Stimulated activated memory B cell treated with anti-CD40 and anti-IgM and Interleukin-4, amounts not matched to agents 10 μg/mL and 1 μg/mL and 100 μg/mL, for 72 hours (primary cell): Measurements from ENCODE around the gene PRDX4.
"Not testable (repeated sequence)": the region's sequence is repeated elsewhere in the genome, so short reads cannot be mapped to it uniquely, and the experiment has no call there.

ENCODE experiments used
- ATAC-seq: fragments of 150-1000 bp; cut with Tn5 transposase; 2 replicates; pipeline ENCODE4 v1.10.0; 2021
- H3K27ac Mint-ChIP-seq: one replicate; pipeline ENCODE4 v1.8.0; 2022; ENCODE audit warnings: mild to moderate bottlenecking, mixed read lengths
- H3K27me3 Mint-ChIP-seq: one replicate; pipeline ENCODE4 v1.8.0; 2022; ENCODE audit warnings: mixed read lengths
- H3K36me3 Mint-ChIP-seq: one replicate; pipeline ENCODE4 v1.8.0; 2022; ENCODE audit warnings: mixed read lengths
- H3K4me1 Mint-ChIP-seq: one replicate; pipeline ENCODE4 v1.8.0; 2022; ENCODE audit warnings: mixed read lengths
- H3K4me3 Mint-ChIP-seq: one replicate; pipeline ENCODE4 v1.8.0; 2022; ENCODE audit warnings: mild to moderate bottlenecking, moderate library complexity, mixed read lengths
- H3K9me3 Mint-ChIP-seq: one replicate; pipeline ENCODE4 v1.8.0; 2022; ENCODE audit warnings: mixed read lengths

The PRDX4 gene

GRCh38 chrX:23661671-23662070, 5.6 kb upstream of the PRDX4 start:
- Mint-ChIP-seq H3K36me3 (no peaks in the 10 kb centered on the region), H3K4me1 (peaks cover 27% of the 10 kb centered on the region), H3K27ac (peak overlapping the region; percentile 89), H3K4me3 (no peak overlapping the region), H3K9me3 (no peaks in the 10 kb centered on the region), H3K27me3 (no peaks in the 10 kb centered on the region)
- no peak for ATAC-seq

- peak; percentile 68 for ATAC-seq
- no peaks in the 10 kb centered on the region for H3K27me3 Mint-ChIP-seq
- peaks cover 27% of the 10 kb centered on the region for H3K4me1 Mint-ChIP-seq
- H3K36me3 Mint-ChIP-seq: no peaks in the 10 kb centered on the region
- no peaks in the 10 kb centered on the region for H3K9me3 Mint-ChIP-seq
- H3K4me3 Mint-ChIP-seq: peak overlapping the region; percentile 15
- peak overlapping the region; percentile 89 for H3K27ac Mint-ChIP-seq
Measured at GRCh38 chrX:23662187-23662586, 5.1 kb upstream of the PRDX4 start.

GRCh38 chrX:23662853-23663252, 4.4 kb upstream of the PRDX4 start:
- Mint-ChIP-seq H3K27me3 (no peaks in the 10 kb centered on the region), H3K4me1 (peaks cover 27% of the 10 kb centered on the region), H3K27ac (peak overlapping the region; percentile 89), H3K9me3 (no peaks in the 10 kb centered on the region), H3K36me3 (no peaks in the 10 kb centered on the region), H3K4me3 (no peak overlapping the region)
- ATAC-seq: peak; percentile 73

DNA sequence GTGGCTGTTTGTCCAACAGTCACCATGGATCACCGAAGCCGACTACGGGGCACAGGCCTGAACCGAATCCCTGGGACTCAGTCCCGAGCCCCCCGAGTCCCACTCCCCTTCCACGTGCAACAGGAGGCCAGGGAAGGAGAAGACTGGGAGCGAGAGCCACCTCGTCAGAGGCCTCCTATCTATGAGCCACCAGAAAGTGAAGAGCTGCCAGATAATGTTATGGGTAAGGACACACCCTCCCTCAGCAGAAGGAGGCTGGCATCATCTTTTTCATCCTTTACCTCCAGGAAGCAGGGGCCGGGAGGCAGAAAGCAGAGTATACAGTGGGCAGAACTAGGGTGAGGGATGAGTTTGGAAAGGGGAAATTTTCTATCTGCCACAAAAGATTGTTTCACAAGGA, 2.8 kb upstream of the PRDX4 start:
- H3K36me3 Mint-ChIP-seq: no peaks in the 10 kb centered on the region
- H3K9me3 Mint-ChIP-seq: no peaks in the 10 kb centered on the region
- no peak overlapping the region for H3K4me3 Mint-ChIP-seq
- peak overlapping the region; percentile 65 for H3K27ac Mint-ChIP-seq
- peaks cover 34% of the 10 kb centered on the region for H3K4me1 Mint-ChIP-seq
- no peak for ATAC-seq
- H3K27me3 Mint-ChIP-seq: no peaks in the 10 kb centered on the region

GRCh38 chrX:23666282-23666681, 1.0 kb upstream of the PRDX4 start:
- peaks cover 25% of the 10 kb centered on the region for H3K4me1 Mint-ChIP-seq
- H3K36me3 Mint-ChIP-seq: no peaks in the 10 kb centered on the region
- no peak for ATAC-seq
- H3K27ac Mint-ChIP-seq: peak overlapping the region; percentile 86
- H3K27me3 Mint-ChIP-seq: no peaks in the 10 kb centered on the region
- H3K4me3 Mint-ChIP-seq: peak overlapping the region; percentile 58
- H3K9me3 Mint-ChIP-seq: no peaks in the 10 kb centered on the region

DNA sequence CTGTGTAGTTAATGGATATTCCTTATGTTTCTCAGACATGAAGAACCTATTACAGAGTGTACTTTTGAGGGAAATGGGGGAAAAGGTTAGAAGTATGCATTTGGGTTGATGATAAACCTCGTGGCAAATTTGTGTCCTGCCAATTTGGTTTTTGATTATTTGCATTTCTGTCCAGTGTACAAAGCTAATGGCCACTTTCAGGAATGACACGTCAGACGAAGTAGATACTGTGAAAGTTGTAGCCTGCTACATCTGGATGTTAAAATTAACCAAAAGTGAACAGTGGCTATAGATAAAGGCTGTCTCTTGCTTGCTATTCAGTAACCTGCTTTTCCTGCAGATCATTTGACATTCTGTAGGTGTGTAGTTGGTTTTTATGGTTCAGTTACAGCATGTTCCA, 1.0 kb downstream of the PRDX4 start:
- Mint-ChIP-seq H3K27ac (peak overlapping the region; percentile 86), H3K9me3 (no peaks in the 10 kb centered on the region), H3K4me1 (peaks cover 12% of the 10 kb centered on the region), H3K36me3 (no peaks in the 10 kb centered on the region), H3K4me3 (peak overlapping the region; percentile 84), H3K27me3 (no peaks in the 10 kb centered on the region)
- ATAC-seq: no peak

- Mint-ChIP-seq H3K27me3 (no peaks in the 10 kb centered on the region), H3K4me3 (no peak overlapping the region), H3K4me1 (peaks cover 12% of the 10 kb centered on the region), H3K9me3 (no peaks in the 10 kb centered on the region), H3K36me3 (no peaks in the 10 kb centered on the region), H3K27ac (no peak overlapping the region)
- no peak for ATAC-seq
Measured at GRCh38 chrX:23670528-23670927, 3.2 kb downstream of the PRDX4 start.

GRCh38 chrX:23673108-23673507, 5.8 kb downstream of the PRDX4 start:
- no peak for ATAC-seq
- Mint-ChIP-seq H3K9me3 (no peaks in the 10 kb centered on the region), H3K27ac (no peak overlapping the region), H3K4me1 (peaks cover 5% of the 10 kb centered on the region), H3K36me3 (no peaks in the 10 kb centered on the region), H3K4me3 (no peak overlapping the region), H3K27me3 (no peaks in the 10 kb centered on the region)

- not testable (repeated sequence) for H3K4me3 Mint-ChIP-seq, H3K27ac Mint-ChIP-seq, H3K36me3 Mint-ChIP-seq
Measured at GRCh38 chrX:23676486-23676885, 9.2 kb downstream of the PRDX4 start.

GRCh38 chrX:23692166-23692565, 24.9 kb downstream of the PRDX4 start:
- H3K36me3 Mint-ChIP-seq: no peaks in the 10 kb centered on the region
- no peaks in the 10 kb centered on the region for H3K27me3 Mint-ChIP-seq
- no peak for ATAC-seq
- no peaks in the 10 kb centered on the region for H3K9me3 Mint-ChIP-seq
- H3K4me1 Mint-ChIP-seq: no peaks in the 10 kb centered on the region
- H3K27ac Mint-ChIP-seq: no peak overlapping the region
- no peak overlapping the region for H3K4me3 Mint-ChIP-seq

More at GRCh38 chrX:23676486-23676885, 9.2 kb downstream of the PRDX4 start:
- not testable (repeated sequence) for H3K9me3 Mint-ChIP-seq, H3K4me1 Mint-ChIP-seq, ATAC-seq, H3K27me3 Mint-ChIP-seq

- Mint-ChIP-seq H3K27ac (no peak overlapping the region), H3K4me3 (no peak overlapping the region), H3K27me3 (no peaks in the 10 kb centered on the region), H3K4me1 (no peaks in the 10 kb centered on the region), H3K9me3 (no peaks in the 10 kb centered on the region), H3K36me3 (no peaks in the 10 kb centered on the region)
- ATAC-seq: no peak
Measured at GRCh38 chrX:23694606-23695005, 27.3 kb downstream of the PRDX4 start.

DNA sequence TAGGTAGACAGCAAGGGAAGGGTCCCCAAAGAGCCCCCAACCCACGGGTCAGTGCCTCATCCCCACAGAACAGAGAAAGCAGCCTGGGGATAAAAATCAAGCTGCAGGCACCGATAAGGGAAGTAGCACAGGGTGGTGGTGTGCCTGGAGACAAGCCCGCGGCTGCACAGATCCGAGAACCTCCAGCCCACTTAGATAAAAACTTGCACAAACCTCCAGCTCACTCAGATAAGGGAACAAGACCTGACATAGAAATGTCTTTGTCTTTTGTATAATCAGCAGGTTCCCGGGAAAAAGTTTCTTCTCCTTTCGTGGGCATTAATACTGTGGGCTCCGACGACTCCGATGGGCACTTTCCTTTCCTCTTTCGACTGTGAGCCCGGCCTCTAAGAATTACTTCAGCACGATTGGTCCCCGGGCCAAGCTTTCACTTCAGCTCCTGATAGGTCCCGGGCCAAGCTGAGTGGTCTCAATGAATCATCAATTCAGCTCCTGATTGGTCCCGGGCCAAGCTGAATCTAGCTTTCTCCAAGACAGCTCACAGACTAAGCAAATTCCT, 32.4 kb downstream of the PRDX4 start:
- H3K27ac Mint-ChIP-seq: no peak overlapping the region
- H3K4me3 Mint-ChIP-seq: peak overlapping the region; percentile 31
- H3K9me3 Mint-ChIP-seq: no peaks in the 10 kb centered on the region
- H3K27me3 Mint-ChIP-seq: no peaks in the 10 kb centered on the region
- H3K36me3 Mint-ChIP-seq: peaks cover 8% of the 10 kb centered on the region
- no peaks in the 10 kb centered on the region for H3K4me1 Mint-ChIP-seq
- peak; percentile 71 for ATAC-seq

GRCh38 chrX:23704673-23705206, 37.4 kb downstream of the PRDX4 start:
- no peak overlapping the region for H3K4me3 Mint-ChIP-seq
- H3K9me3 Mint-ChIP-seq: no peaks in the 10 kb centered on the region
- no peak overlapping the region for H3K27ac Mint-ChIP-seq
- no peak for ATAC-seq
- H3K36me3 Mint-ChIP-seq: peaks cover 12% of the 10 kb centered on the region
- H3K4me1 Mint-ChIP-seq: no peaks in the 10 kb centered on the region
- no peaks in the 10 kb centered on the region for H3K27me3 Mint-ChIP-seq

DNA sequence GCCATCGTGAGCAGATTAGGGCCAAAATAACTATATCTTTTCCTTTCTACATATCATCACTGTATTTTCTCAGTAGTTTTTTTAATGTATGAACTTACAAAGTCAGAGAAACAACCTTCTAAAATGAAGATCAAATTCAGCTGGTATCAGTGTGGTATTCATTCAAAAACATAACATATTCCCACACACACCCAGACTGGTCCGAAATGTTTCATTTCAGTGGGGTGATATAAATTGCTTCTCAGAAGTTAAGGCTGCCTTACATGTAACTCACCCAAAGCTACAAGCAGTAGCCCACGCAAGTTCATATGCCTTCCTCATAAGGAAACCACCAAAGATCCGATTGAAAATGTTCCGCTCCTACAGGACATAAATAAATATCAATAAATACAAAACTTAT, 37.9 kb downstream of the PRDX4 start:
- no peak for ATAC-seq
- no peaks in the 10 kb centered on the region for H3K27me3 Mint-ChIP-seq
- H3K4me3 Mint-ChIP-seq: no peak overlapping the region
- H3K36me3 Mint-ChIP-seq: peaks cover 12% of the 10 kb centered on the region
- H3K9me3 Mint-ChIP-seq: no peaks in the 10 kb centered on the region
- H3K4me1 Mint-ChIP-seq: no peaks in the 10 kb centered on the region
- no peak overlapping the region for H3K27ac Mint-ChIP-seq

DNA sequence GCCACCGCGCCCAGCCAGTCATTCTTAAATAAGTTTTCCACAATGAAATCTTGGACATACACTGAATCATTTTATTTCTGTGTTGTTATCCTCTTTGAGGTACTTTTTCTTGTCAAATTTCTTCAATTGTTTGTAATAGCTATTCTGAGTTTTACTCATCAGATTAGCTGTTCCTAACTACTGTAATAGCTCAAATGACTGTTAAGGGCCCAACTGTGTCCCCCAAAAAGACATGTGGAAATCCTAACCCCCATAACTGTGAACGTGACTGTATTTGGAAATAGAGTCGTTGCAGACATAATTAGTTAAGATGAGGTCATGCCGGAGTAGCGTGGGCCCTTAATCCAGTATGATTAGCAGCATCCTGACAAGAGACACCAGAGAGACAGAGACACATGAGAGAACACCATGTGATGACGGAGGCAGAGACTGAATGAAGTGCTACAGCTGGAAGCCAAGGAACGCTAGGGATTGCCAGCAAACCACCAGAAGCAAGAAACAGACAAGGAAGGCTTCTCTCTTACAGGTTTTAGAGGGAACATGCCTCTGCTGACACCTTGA, 52.9 kb downstream of the PRDX4 start:
- Mint-ChIP-seq H3K4me1 (no peaks in the 10 kb centered on the region), H3K27me3 (no peaks in the 10 kb centered on the region), H3K4me3 (no peak overlapping the region), H3K9me3 (no peaks in the 10 kb centered on the region), H3K36me3 (peaks cover 38% of the 10 kb centered on the region), H3K27ac (no peak overlapping the region)
- ATAC-seq: no peak

- H3K4me3 Mint-ChIP-seq: peak overlapping the region; percentile 53
Measured at GRCh38 chrX:23726191-23726590, 58.9 kb downstream of the PRDX4 start.

More at GRCh38 chrX:23726191-23726590, 58.9 kb downstream of the PRDX4 start:
- Mint-ChIP-seq H3K27me3 (no peaks in the 10 kb centered on the region), H3K27ac (peak overlapping the region; percentile 75), H3K36me3 (peaks cover 38% of the 10 kb centered on the region), H3K9me3 (no peaks in the 10 kb centered on the region), H3K4me1 (peaks cover 6% of the 10 kb centered on the region)
- peak; percentile 34 for ATAC-seq
